ENCODE measurements around the gene ZMYM2. TPM values are rescaled to one million over a fixed set of nuclear protein-coding genes. Genes with fewer than 3 reads are reported as not detected.

ZMYM2 gene
- total and polyA plus RNA-seq, 2 of the 13 experiments (the other 11 are each of a cell fraction or from before 2014, with no cell fraction given), result 22.4 to 40.8 TPM

DNA sequence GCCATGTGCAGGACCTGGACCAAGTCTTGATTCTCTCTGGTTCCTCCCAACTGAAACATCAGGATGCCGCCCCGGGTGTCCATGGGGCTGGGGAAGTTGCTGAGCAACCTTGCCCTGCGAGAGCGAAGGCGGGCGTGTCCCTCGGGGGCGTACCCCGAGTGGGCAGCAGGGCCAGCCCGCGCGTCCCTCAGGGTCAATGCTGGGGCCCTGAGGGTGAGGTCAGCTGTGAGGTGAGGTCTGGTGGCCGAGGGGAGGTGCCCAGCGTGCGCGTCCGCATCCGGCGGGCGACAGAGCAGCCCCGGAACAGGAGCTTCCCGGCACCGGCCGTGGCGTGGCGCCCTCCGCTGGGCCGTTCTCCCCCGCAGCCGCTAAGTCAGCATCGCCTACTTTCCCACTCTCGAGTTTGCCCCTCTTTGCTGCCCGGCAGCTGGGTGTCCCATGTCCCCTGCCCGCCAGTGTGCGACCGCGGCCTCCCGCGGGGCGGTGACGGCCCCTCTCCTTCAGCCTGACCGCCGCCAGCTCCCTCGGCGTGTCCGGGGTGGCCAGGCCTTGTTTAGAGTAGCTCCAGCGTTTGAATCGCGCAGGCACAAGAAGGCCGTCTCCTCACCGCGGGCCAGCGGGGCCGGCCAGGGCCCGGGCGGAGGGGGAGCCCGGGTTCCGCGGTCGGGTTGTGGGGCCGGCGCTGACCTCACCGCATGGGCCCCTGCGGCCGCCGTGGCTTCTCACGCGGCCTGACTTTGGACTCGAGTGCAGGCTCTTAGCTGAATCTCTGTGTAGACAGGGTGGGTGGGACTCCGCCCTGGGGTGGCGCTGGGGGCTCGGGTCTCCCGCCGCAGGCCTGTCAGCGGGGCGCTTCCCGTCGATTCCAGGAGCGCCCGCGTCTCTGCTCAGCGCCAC is 169.3 kb downstream of the ZMYM2 start (continued):
- TF ChIP-seq JDP2 (CRISPR knock-in tag; IDR thresholded peaks at IDR 0.05; ENCODE audit: borderline replicate concordance) (no peak), ZNF607 (CRISPR knock-in tag; IDR thresholded peaks at IDR 0.05; ENCODE audit: borderline replicate concordance) (peak; percentile 72), SMAD3 (CRISPR knock-in tag; IDR thresholded peaks at IDR 0.05) (no peak), ETV6 (CRISPR knock-in tag; conservative IDR thresholded peaks at IDR 0.05) (no peak), TRIM24 (CRISPR knock-in tag; IDR thresholded peaks at IDR 0.05) (no peak), TMF1 (CRISPR knock-in tag; IDR thresholded peaks at IDR 0.05; ENCODE audit: low read depth) (no peak), TSC22D2 (CRISPR knock-in tag; IDR thresholded peaks at IDR 0.05; ENCODE audit: borderline replicate concordance) (no peak), ARID2 (CRISPR knock-in tag; IDR thresholded peaks at IDR 0.05; ENCODE audit: borderline replicate concordance) (no peak), ZBTB1 (CRISPR knock-in tag; IDR thresholded peaks at IDR 0.05; ENCODE audit: borderline replicate concordance) (no peak), ZNF883 (CRISPR knock-in tag; IDR thresholded peaks at IDR 0.05; ENCODE audit: not compliant biosample characterization) (peak; percentile 58), ZNF775 (CRISPR knock-in tag; IDR thresholded peaks at IDR 0.05; ENCODE audit: borderline replicate concordance) (no peak), ZSCAN30 (CRISPR knock-in tag; IDR thresholded peaks at IDR 0.05) (no peak), SETDB1 (CRISPR knock-in tag; IDR thresholded peaks at IDR 0.05; ENCODE audit: borderline replicate concordance) (no peak), ZNF562 (CRISPR knock-in tag; IDR thresholded peaks at IDR 0.05; ENCODE audit: borderline replicate concordance) (no peak), THYN1 (CRISPR knock-in tag; IDR thresholded peaks at IDR 0.05; ENCODE audit: borderline replicate concordance, low read depth) (no peak), GATAD1 (CRISPR knock-in tag; IDR thresholded peaks at IDR 0.05) (0 out of 2 replicates have a peak, but pooled peaks have one; percentile 33), ZNF572 (CRISPR knock-in tag; IDR thresholded peaks at IDR 0.05) (peak; percentile 83; the same call in 1 of the 2 replicates)
- TF ChIP-seq, protein P1, sequence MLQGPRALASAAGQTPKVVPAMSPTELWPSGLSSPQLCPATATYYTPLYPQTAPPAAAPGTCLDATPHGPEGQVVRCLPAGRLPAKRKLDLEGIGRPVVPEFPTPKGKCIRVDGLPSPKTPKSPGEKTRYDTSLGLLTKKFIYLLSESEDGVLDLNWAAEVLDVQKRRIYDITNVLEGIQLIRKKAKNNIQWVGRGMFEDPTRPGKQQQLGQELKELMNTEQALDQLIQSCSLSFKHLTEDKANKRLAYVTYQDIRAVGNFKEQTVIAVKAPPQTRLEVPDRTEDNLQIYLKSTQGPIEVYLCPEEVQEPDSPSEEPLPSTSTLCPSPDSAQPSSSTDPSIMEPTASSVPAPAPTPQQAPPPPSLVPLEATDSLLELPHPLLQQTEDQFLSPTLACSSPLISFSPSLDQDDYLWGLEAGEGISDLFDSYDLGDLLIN (CRISPR knock-in tag; IDR thresholded peaks at IDR 0.05; ENCODE audit: borderline replicate concordance), result no peak
- TF ChIP-seq, protein P2, sequence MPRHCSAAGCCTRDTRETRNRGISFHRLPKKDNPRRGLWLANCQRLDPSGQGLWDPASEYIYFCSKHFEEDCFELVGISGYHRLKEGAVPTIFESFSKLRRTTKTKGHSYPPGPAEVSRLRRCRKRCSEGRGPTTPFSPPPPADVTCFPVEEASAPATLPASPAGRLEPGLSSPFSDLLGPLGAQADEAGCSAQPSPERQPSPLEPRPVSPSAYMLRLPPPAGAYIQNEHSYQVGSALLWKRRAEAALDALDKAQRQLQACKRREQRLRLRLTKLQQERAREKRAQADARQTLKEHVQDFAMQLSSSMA (CRISPR knock-in tag; IDR thresholded peaks at IDR 0.05), result peak; percentile 84; the same call in 1 of the 2 replicates
- TF ChIP-seq, protein P3, sequence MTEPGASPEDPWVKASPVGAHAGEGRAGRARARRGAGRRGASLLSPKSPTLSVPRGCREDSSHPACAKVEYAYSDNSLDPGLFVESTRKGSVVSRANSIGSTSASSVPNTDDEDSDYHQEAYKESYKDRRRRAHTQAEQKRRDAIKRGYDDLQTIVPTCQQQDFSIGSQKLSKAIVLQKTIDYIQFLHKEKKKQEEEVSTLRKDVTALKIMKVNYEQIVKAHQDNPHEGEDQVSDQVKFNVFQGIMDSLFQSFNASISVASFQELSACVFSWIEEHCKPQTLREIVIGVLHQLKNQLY (CRISPR knock-in tag; IDR thresholded peaks at IDR 0.05), result no peak
